Measurements from ENCODE around the gene SLF1.

- no peak for TF ChIP-seq CTCF (IDR thresholded peaks at IDR 0.05)
- TF ChIP-seq POLR2A (IDR thresholded peaks at IDR 0.05), result no peak
- TF ChIP-seq EP300 (IDR thresholded peaks at IDR 0.05), result no peak
These were observed 49.5 kb downstream of the SLF1 start for GRCh38 chr5:94667937-94668336.
